SK-N-DZ (cell line): Measurements from ENCODE around the gene PLPP3.

Experiments
- DNase-seq: peaks from one replicate; pipeline ENCODE4 v3.0.0-alpha.2; 2015; ENCODE audit warnings: low spot score

The PLPP3 gene

DNA sequence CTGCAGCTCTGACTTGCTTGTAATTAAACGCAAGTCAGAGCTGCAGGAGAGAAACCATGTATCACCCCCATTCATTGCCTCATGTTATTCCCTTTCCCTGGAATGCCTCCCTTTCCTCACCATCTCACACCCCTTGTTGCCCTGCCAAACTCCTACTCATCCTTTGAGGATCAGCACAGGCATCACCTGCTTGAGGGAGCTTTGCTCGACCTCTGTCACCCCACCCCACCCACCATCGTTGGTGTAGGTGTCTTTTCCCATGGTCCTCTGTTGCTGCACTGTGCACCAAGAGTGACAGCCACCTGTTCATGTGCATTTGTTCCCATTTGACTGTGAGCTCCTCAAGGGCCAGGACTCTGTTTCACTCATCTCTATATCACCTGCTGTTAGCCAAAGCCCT, 117.2 kb downstream of the PLPP3 start:
- no peak for DNase-seq

DNA sequence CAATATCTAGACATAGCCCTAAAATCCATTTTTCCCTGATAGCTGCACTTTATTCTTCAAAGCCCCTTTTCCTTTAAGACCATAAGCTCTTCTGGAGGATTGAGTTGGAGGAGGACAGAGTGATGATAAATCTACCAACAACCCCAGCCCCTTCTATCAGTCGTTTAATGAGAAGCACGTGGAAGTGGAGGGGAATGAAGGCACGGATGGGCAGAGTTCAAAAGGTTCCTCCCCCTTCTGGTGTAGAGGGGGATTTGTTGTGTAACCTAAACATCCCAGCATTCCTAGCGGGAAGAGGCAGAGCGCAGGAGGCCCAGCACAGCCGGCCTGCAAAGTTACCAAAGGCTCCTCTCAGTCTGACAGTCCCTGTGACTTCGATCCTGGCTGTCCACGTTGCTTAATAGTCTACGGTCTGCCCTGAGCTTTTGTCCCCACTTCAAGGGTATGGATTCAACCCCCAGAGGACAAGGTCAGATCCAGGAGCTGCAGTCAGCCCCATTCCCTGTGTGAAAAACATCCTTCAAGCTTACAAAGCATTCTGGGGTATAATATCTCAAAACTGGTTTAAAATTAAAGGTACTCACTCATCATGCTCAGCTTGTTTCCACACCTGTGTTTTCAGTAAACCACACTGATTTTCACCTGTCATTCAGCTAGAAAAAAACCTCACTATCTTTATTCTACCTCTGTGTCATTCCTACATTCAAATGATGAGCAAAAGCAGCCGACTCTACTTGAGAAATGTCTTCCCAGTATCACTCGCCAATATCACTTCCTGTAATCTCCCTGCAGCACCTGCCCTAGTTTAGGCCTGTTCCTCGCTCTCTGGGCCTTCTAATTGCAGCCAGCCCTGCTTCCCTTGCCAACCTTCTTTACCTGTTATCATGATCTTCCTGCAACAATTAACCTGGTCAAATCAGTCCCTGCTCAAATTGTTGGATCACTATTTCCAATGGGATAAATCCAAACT, 117.9 kb downstream of the PLPP3 start:
- peak; percentile 77 for DNase-seq

- no peak for DNase-seq
Observed at GRCh38 chr1:56459260-56459659, 120.1 kb downstream of the PLPP3 start.

GRCh38 chr1:56457756-56458375, 121.5 kb downstream of the PLPP3 start:
- DNase-seq: no peak

DNA sequence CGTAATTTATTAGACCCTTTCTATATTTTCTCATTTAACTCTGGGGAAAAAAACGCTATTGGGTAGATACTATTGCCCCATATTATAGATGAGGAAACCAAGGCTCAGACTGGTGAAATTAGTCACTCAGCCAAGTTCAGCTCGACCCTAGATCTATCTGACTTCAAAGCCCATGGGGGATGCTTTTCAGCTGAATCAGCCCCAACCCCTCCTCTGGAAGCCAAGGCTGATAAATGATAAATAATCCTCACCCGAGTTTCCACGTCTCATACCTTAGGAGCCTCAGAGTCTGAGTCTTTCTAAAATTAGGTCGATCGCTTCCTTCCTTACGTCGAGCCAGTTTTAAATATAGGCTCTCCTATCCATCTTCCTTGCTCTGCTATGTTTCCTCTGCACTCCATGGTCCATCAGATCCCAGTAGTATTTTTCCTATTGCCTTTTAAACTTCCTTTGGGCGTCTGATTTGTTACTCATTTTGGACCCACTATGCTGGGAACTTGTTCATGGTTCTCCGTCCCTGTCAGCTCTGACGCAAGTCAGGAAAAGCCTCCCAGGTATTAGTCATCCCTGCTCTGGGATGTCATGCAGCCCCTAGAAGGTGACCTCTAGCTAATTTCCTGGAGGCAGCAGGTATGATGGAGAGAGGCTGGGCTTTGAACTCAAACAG, 122.8 kb downstream of the PLPP3 start:
- no peak for DNase-seq

DNA sequence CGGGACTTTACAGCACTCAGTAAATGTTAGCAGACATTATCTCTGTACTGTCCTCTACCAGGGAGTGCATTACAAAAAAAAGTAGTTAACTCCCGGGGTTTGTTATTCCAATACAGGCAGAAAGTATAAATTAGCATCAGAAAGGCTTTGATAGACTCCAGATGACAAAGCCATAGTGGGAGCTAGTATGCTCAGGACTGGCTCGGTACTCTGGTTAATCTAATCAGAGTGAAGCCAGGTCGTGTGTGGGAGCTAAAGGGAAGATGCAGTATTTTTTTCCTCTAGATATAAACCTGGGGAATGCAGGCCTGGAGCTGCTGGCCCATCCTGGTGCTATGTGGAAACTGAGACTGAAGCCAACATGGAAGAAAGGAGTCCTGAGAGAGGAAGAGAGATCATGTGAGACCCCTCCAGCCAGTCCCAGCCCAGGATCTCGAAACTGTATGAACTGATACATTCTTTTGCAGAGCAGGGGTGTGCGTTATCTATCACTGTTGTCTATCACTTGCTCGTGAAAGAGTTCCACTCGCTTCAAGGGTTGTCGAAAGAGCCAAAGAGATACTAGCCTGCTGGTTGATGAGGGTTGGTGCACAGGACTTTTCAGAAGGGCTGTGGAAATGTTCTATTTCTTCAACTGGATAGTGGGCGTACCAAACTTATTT, 125.8 kb downstream of the PLPP3 start:
- DNase-seq: peak; percentile 83

DNA sequence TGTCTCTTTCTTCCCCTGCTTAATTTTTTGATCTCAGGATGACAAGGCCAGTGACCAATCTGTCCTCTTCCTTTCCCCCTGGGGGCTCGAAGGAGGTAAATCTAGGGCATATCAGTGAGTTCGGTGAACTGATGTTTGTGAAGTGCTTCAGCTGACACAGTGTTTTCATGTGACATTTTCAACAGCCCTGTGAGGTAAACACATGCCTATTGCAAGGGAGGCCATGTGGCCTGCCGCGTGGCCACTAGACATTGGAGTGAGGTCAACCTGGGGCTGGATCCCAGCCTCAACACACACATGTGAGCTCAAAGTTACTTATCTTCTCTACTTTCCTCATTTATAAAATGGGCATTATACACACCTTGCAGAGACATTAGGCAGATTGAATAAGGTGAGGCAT, 126.3 kb downstream of the PLPP3 start:
- peak; percentile 65 for DNase-seq

GRCh38 chr1:56452027-56453011, 127.0 kb downstream of the PLPP3 start:
- no peak for DNase-seq

DNA sequence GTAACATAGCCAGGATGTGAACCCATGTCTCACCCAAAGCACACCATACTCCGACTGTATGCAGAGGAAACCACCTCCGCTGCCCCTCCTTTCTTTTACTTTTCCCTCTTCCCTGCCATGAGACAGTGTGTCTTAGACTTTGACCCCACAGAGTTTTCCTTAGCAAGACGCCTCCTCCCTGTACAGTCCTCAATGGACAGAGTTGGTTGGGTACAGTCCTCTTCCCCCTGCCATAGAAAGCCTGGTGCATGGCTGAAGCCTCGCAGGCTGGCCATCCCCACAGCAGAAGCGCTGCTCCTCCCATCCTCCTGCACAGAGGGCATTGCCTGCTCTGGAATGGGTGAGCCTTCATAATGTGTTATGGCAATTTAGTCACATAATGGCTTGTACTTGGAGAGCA, 127.9 kb downstream of the PLPP3 start:
- no peak for DNase-seq

- no peak for DNase-seq
Observed at GRCh38 chr1:56450004-56450666, 129.2 kb downstream of the PLPP3 start.

- DNase-seq: no peak
Observed at GRCh38 chr1:56448529-56449300, 130.6 kb downstream of the PLPP3 start.

DNA sequence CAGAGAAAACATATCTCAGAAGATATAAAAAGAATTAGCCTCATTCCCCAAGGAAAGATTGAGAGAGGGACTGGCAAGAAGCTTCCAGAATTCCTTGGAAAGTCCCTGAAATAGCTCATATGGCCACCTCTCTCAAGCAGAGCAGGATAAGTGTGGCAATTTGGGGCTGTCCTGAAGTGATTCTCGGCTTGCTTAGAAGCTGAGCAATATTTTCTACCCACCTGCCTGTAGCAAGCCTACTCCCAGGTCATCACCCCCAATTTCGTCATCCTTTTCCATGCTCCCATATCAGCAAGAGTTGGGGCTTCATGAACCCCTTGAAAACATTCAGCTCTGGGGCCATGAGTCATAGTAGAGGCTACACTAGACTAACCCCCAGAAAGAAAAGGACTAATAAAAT, 131.5 kb downstream of the PLPP3 start:
- DNase-seq: no peak

- DNase-seq: no peak
Observed at GRCh38 chr1:56446531-56447098, 132.7 kb downstream of the PLPP3 start.

DNA sequence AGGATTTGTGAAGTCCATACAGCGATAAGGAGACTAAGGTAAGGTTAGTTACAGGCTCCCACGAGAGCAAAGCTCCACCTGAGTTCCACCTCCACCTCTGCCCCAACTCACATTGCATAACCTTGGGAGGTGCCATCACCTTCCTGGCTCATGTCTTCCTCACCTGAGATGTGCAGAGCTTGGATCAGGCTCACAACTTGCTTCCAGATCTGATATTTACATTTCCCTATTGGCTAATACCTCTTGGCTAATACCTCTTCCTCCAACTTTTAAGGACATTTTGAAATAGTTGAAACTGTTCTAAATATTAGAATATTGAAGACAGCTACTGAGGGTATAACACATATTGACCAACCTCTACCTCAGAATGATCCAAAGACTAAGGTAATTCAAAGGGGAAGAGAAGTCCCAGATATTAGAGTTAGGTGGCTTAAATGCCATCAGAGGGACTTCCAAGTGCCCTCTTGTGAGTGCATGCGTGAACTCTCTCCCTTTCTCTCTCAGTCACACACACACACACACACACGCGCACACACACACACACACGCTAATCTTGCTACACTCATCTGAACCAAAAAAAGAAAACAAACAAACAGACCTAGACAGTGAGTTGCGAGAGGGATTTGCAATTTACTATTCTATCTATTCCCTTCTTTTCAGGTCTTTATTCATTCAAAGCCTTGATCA, 134.3 kb downstream of the PLPP3 start:
- no peak for DNase-seq
